Measurements from ENCODE around the gene TANK.

GRCh38 chr2:161166538-161167409, 6.5 kb downstream of the TANK start:
- TF ChIP-seq CTCF (IDR thresholded peaks at IDR 0.05 in 2 of 3, conservative IDR thresholded peaks at IDR 0.05 in 1 of 3; ENCODE audit: borderline replicate concordance in 1 of 3, insufficient read depth in 1 of 3, low read depth in 2 of 3, low read length in 2 of 3) (no peak), POLR2AphosphoS5 (IDR thresholded peaks at IDR 0.05; ENCODE audit: low read depth, low read length) (no peak), REST (IDR thresholded peaks at IDR 0.05; ENCODE audit: low read depth) (no peak)

Measured in HCT116 (cell line).